ENCODE measurements around the gene ASIC2.

The ASIC2 gene

GRCh38 chr17:33316746-33317145 lies 23.7 kb upstream of the ASIC2 start:
- peaks cover under 1 to 11% of the 10 kb centered on the region in 2 donors for H3K27me3 ChIP-seq (ENCODE audit: control insufficient read depth in 1 of 2, insufficient read depth in 2 of 2, low read length in 2 of 2)
- no peak overlapping the region for H3K4me3 ChIP-seq (ENCODE audit: low read length in 2 of 2)
- no peak overlapping the region for H3K27ac ChIP-seq (ENCODE audit: low read length)
- no peaks in the 10 kb centered on the region for H3K4me1 ChIP-seq (ENCODE audit: control insufficient read depth, insufficient read depth, low read length)
- no peaks in the 10 kb centered on the region for H3K36me3 ChIP-seq (ENCODE audit: control insufficient read depth in 2 of 2, insufficient read depth in 2 of 2, low read length in 2 of 2)
- H3K9ac ChIP-seq (ENCODE audit: low read length in 2 of 2): no peak overlapping the region
- no peaks in the 10 kb centered on the region for H3K9me3 ChIP-seq (ENCODE audit: control insufficient read depth in 2 of 2, low read length in 2 of 2)

GRCh38 chr17:33310296-33310695 lies 17.2 kb upstream of the ASIC2 start:
- no peaks in the 10 kb centered on the region for H3K4me1 ChIP-seq (ENCODE audit: control insufficient read depth, insufficient read depth, low read length)
- H3K9me3 ChIP-seq (ENCODE audit: control insufficient read depth in 2 of 2, low read length in 2 of 2): no peaks in the 10 kb centered on the region
- no peak overlapping the region for H3K27ac ChIP-seq (ENCODE audit: low read length)
- peaks cover 2 to 4% of the 10 kb centered on the region in 2 donors for H3K27me3 ChIP-seq (ENCODE audit: control insufficient read depth in 1 of 2, insufficient read depth in 2 of 2, low read length in 2 of 2)
- H3K36me3 ChIP-seq (ENCODE audit: control insufficient read depth in 2 of 2, insufficient read depth in 2 of 2, low read length in 2 of 2): no peaks in the 10 kb centered on the region
- H3K9ac ChIP-seq (ENCODE audit: low read length in 2 of 2): no peak overlapping the region
- H3K4me3 ChIP-seq (ENCODE audit: low read length in 2 of 2): no peak overlapping the region

DNA sequence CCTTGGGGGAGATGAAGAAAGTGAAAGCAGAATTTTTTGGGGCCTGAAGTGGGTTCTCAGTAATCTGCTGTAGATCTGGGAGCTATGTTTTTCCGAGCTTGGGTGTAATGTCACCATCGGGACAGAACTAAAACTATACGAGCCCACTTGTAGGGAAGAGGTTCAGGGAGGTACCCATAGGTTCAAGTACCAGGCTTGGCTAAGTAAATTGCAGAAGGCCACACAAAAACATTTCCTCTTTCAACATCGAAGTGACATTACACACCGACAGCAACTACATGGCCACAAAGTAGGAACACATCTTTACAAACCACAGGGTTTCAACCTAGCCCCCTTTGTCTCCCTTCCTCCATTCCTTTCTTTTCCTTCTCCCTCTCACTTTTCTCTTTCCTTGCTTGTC lies 10.2 kb upstream of the ASIC2 start:
- peaks cover 3% of the 10 kb centered on the region in 2 donors for H3K9me3 ChIP-seq (ENCODE audit: control insufficient read depth in 2 of 2, low read length in 2 of 2)
- no peak overlapping the region for H3K4me3 ChIP-seq (ENCODE audit: low read length in 2 of 2)
- no peak overlapping the region for H3K9ac ChIP-seq (ENCODE audit: low read length in 2 of 2)
- no peaks in the 10 kb centered on the region for H3K4me1 ChIP-seq (ENCODE audit: control insufficient read depth, insufficient read depth, low read length)
- H3K27ac ChIP-seq (ENCODE audit: low read length): no peak overlapping the region
- peaks cover 0 to 2% of the 10 kb centered on the region in 2 donors for H3K27me3 ChIP-seq (ENCODE audit: control insufficient read depth in 1 of 2, insufficient read depth in 2 of 2, low read length in 2 of 2)
- no peaks in the 10 kb centered on the region for H3K36me3 ChIP-seq (ENCODE audit: control insufficient read depth in 2 of 2, insufficient read depth in 2 of 2, low read length in 2 of 2)

- Histone ChIP-seq H3K9me3 (ENCODE audit: control insufficient read depth in 2 of 2, low read length in 2 of 2) (peaks cover 3% of the 10 kb centered on the region in 2 donors), H3K36me3 (ENCODE audit: control insufficient read depth in 2 of 2, insufficient read depth in 2 of 2, low read length in 2 of 2) (no peaks in the 10 kb centered on the region), H3K4me1 (ENCODE audit: control insufficient read depth, insufficient read depth, low read length) (no peaks in the 10 kb centered on the region), H3K4me3 (ENCODE audit: low read length in 2 of 2) (no peak overlapping the region), H3K9ac (ENCODE audit: low read length in 2 of 2) (no peak overlapping the region), H3K27me3 (ENCODE audit: control insufficient read depth in 1 of 2, insufficient read depth in 2 of 2, low read length in 2 of 2) (peaks cover 0 to 2% of the 10 kb centered on the region in 2 donors), H3K27ac (ENCODE audit: low read length) (no peak overlapping the region)
Observed at GRCh38 chr17:33302394-33302793, 9.3 kb upstream of the ASIC2 start.

DNA sequence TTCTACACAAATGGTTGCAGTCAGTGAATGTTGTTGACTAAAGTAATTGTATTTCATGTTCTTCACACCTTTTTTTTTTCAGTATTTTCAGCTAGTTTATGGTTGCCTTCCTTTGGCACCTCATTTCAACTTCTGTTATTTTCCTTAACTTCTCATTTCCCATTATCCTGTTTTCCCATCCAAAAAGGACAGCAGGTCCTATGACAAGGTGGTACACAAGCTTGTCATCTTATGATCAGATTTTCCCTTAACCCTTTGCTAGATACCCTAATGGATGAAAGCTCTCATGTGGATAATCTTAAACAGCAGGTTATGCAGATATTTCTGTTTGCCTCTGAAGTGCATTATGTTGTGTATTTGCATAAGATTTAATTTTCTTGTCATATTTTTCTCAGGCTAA lies 7.1 kb upstream of the ASIC2 start:
- no peak overlapping the region for H3K27ac ChIP-seq (ENCODE audit: low read length)
- peaks cover 3% of the 10 kb centered on the region in 2 donors for H3K9me3 ChIP-seq (ENCODE audit: control insufficient read depth in 2 of 2, low read length in 2 of 2)
- H3K27me3 ChIP-seq (ENCODE audit: control insufficient read depth in 1 of 2, insufficient read depth in 2 of 2, low read length in 2 of 2): peaks cover 4 to 5% of the 10 kb centered on the region in 2 donors
- H3K36me3 ChIP-seq (ENCODE audit: control insufficient read depth in 2 of 2, insufficient read depth in 2 of 2, low read length in 2 of 2): no peaks in the 10 kb centered on the region
- H3K4me3 ChIP-seq (ENCODE audit: low read length in 2 of 2): no peak overlapping the region
- no peaks in the 10 kb centered on the region for H3K4me1 ChIP-seq (ENCODE audit: control insufficient read depth, insufficient read depth, low read length)
- H3K9ac ChIP-seq (ENCODE audit: low read length in 2 of 2): no peak overlapping the region

- Histone ChIP-seq H3K9me3 (ENCODE audit: control insufficient read depth in 2 of 2, low read length in 2 of 2) (peaks cover 3% of the 10 kb centered on the region in 2 donors), H3K36me3 (ENCODE audit: control insufficient read depth in 2 of 2, insufficient read depth in 2 of 2, low read length in 2 of 2) (no peaks in the 10 kb centered on the region), H3K4me1 (ENCODE audit: control insufficient read depth, insufficient read depth, low read length) (no peaks in the 10 kb centered on the region), H3K4me3 (ENCODE audit: low read length in 2 of 2) (no peak overlapping the region), H3K27ac (ENCODE audit: low read length) (no peak overlapping the region), H3K27me3 (ENCODE audit: control insufficient read depth in 1 of 2, insufficient read depth in 2 of 2, low read length in 2 of 2) (peaks cover 13 to 15% of the 10 kb centered on the region in 2 donors), H3K9ac (ENCODE audit: low read length in 2 of 2) (no peak overlapping the region)
Observed at GRCh38 chr17:33299115-33299514, 6.0 kb upstream of the ASIC2 start.

DNA sequence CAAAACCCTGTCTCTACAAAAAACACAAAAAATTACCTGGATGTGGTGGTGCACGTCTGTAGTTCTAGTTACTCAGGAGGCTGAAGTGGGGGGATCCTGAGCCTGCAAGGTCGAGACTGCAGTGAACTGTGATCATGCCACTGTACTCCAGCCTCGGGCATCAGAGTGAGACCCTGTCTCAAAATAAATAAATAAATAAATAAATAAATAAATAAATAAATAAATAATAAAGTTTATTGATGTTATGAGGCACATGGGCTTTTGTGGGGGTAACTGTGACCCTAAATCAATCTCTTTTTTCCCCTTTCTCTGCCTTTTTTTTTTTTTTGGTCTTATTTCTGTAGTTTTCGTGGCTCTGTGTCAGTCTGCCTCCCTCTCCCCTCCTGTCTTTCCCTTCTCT lies 4.5 kb upstream of the ASIC2 start:
- Histone ChIP-seq H3K9me3 (ENCODE audit: control insufficient read depth in 2 of 2, low read length in 2 of 2) (peaks cover 3% of the 10 kb centered on the region in 2 donors), H3K36me3 (ENCODE audit: control insufficient read depth in 2 of 2, insufficient read depth in 2 of 2, low read length in 2 of 2) (no peaks in the 10 kb centered on the region), H3K4me3 (ENCODE audit: low read length in 2 of 2) (no peak overlapping the region), H3K27me3 (ENCODE audit: control insufficient read depth in 1 of 2, insufficient read depth in 2 of 2, low read length in 2 of 2) (peaks cover 21 to 29% of the 10 kb centered on the region in 2 donors), H3K4me1 (ENCODE audit: control insufficient read depth, insufficient read depth, low read length) (peaks cover 1% of the 10 kb centered on the region), H3K27ac (ENCODE audit: low read length) (no peak overlapping the region), H3K9ac (ENCODE audit: low read length in 2 of 2) (no peak overlapping the region)

DNA sequence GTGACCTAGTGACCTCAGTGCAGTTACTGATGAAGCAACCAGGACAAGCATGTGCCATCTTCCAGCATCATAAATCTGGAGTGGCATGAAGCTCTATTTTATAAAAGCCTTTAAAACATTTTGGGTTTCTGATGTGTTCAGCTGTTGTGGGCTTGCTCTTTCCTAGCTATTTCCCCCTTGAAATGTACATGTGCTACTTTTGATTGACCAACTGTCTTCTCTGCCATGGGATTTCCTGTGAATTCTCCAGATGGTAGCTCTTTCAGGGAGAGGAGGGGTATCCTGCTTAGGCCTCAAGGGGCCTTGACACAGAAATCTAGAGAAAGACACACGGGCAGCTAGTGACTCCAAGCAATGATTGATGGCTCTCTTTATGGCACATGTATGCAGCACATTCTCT lies 1.9 kb upstream of the ASIC2 start:
- H3K4me1 ChIP-seq (ENCODE audit: control insufficient read depth, insufficient read depth, low read length): peaks cover 10% of the 10 kb centered on the region
- no peaks in the 10 kb centered on the region for H3K36me3 ChIP-seq (ENCODE audit: control insufficient read depth in 2 of 2, insufficient read depth in 2 of 2, low read length in 2 of 2)
- no peak overlapping the region for H3K4me3 ChIP-seq (ENCODE audit: low read length in 2 of 2)
- H3K9me3 ChIP-seq (ENCODE audit: control insufficient read depth in 2 of 2, low read length in 2 of 2): peaks cover 3% of the 10 kb centered on the region in 2 donors
- no peak overlapping the region for H3K27ac ChIP-seq (ENCODE audit: low read length)
- H3K27me3 ChIP-seq (ENCODE audit: control insufficient read depth in 1 of 2, insufficient read depth in 2 of 2, low read length in 2 of 2): peaks cover 30 to 50% of the 10 kb centered on the region in 2 donors
- no peak overlapping the region for H3K9ac ChIP-seq (ENCODE audit: low read length in 2 of 2)

GRCh38 chr17:33292201-33292980 lies 704 bp downstream of the ASIC2 start:
- peak overlapping the region in 1 of 2 donors; percentile 29 for H3K4me3 ChIP-seq (ENCODE audit: low read length in 2 of 2)
- no peak overlapping the region for H3K27ac ChIP-seq (ENCODE audit: low read length)
- H3K4me1 ChIP-seq (ENCODE audit: control insufficient read depth, insufficient read depth, low read length): peaks cover 10% of the 10 kb centered on the region
- peaks cover 35 to 56% of the 10 kb centered on the region in 2 donors for H3K27me3 ChIP-seq (ENCODE audit: control insufficient read depth in 1 of 2, insufficient read depth in 2 of 2, low read length in 2 of 2)
- H3K9me3 ChIP-seq (ENCODE audit: control insufficient read depth in 2 of 2, low read length in 2 of 2): no peaks in the 10 kb centered on the region
- H3K36me3 ChIP-seq (ENCODE audit: control insufficient read depth in 2 of 2, insufficient read depth in 2 of 2, low read length in 2 of 2): no peaks in the 10 kb centered on the region
- H3K9ac ChIP-seq (ENCODE audit: low read length in 2 of 2): no peak overlapping the region

- Histone ChIP-seq H3K9ac (ENCODE audit: low read length in 2 of 2) (no peak overlapping the region), H3K9me3 (ENCODE audit: control insufficient read depth in 2 of 2, low read length in 2 of 2) (no peaks in the 10 kb centered on the region), H3K4me1 (ENCODE audit: control insufficient read depth, insufficient read depth, low read length) (peaks cover 10% of the 10 kb centered on the region), H3K4me3 (ENCODE audit: low read length in 2 of 2) (peak overlapping the region in 1 of 2 donors; percentile 22), H3K27ac (ENCODE audit: low read length) (no peak overlapping the region), H3K27me3 (ENCODE audit: control insufficient read depth in 1 of 2, insufficient read depth in 2 of 2, low read length in 2 of 2) (peaks cover 35 to 56% of the 10 kb centered on the region in 2 donors), H3K36me3 (ENCODE audit: control insufficient read depth in 2 of 2, insufficient read depth in 2 of 2, low read length in 2 of 2) (no peaks in the 10 kb centered on the region)
Observed at GRCh38 chr17:33291248-33292200, 1.6 kb downstream of the ASIC2 start.

Data from stomach smooth muscle (tissue), 2 donors.